ENCODE results near the gene STRA8.

- TF ChIP-seq PAX5 (IDR thresholded peaks at IDR 0.05; ENCODE audit: insufficient read depth, low read length, severe bottlenecking): no peak
- no peak for TF ChIP-seq POLR2AphosphoS5 (IDR thresholded peaks at IDR 0.05; ENCODE audit: low read depth, low read length)
Observed at GRCh38 chr7:135285547-135286233, 52.1 kb downstream of the STRA8 start.
